KMS-11 (cell line): Measurements from ENCODE around the gene ADM5.

Experiments used
- H2AFZ ChIP-seq: fragments of 200-600 bp; sonication (generic); 2 replicates; pipeline ENCODE4 v1.6.1; 2016; ENCODE audit warnings: antibody characterized with exemption, mixed run types, low read depth
- H3K27ac ChIP-seq: fragments of 200-600 bp; sonication (generic); 2 replicates; pipeline ENCODE4 v1.6.1; 2016; ENCODE audit warnings: mild to moderate bottlenecking, mixed run types
- H3K27me3 ChIP-seq: fragments of 200-600 bp; sonication (generic); 2 replicates; pipeline ENCODE4 v1.6.1; 2017; ENCODE audit warnings: mild to moderate bottlenecking, low read depth, mixed run types, moderate library complexity; ENCODE audit not compliant: insufficient read depth
- H3K36me3 ChIP-seq: fragments of 200-600 bp; sonication (generic); 2 replicates; pipeline ENCODE4 v1.6.1; 2017; ENCODE audit warnings: mild to moderate bottlenecking, mixed run types; ENCODE audit not compliant: insufficient read depth
- H3K4me1 ChIP-seq: fragments of 200-600 bp; sonication (generic); 2 replicates; pipeline ENCODE4 v1.6.1; 2016; ENCODE audit warnings: mild to moderate bottlenecking, low read depth, mixed run types; ENCODE audit not compliant: poor library complexity, severe bottlenecking
- H3K4me2 ChIP-seq: fragments of 200-600 bp; sonication (generic); 2 replicates; pipeline ENCODE4 v1.7.0; 2016; ENCODE audit warnings: mild to moderate bottlenecking, mixed run types
- H3K4me3 ChIP-seq: fragments of 200-600 bp; sonication (generic); IDR thresholded peaks from 2 replicates; pipeline ENCODE4 v1.6.1; 2017; ENCODE audit warnings: low read depth, low read length, mixed read lengths; ENCODE audit not compliant: insufficient read depth
- H3K79me2 ChIP-seq: fragments of 200-600 bp; sonication (generic); 2 replicates; pipeline ENCODE4 v1.6.1; 2016; ENCODE audit warnings: low read depth, mixed run types; ENCODE audit not compliant: insufficient read depth
- H3K9ac ChIP-seq: fragments of 200-600 bp; sonication (generic); 2 replicates; pipeline ENCODE4 v1.6.1; 2016; ENCODE audit warnings: mild to moderate bottlenecking, mixed run types
- H4K20me1 ChIP-seq: fragments of 200-600 bp; sonication (generic); 2 replicates; pipeline ENCODE4 v1.6.1; 2016; ENCODE audit warnings: mild to moderate bottlenecking, mixed run types; ENCODE audit not compliant: insufficient read depth
- TF ChIP-seq, protein P1 (sequence below): fragments of 200-600 bp; sonication (generic); conservative IDR thresholded peaks from 2 replicates; pipeline ENCODE4 v1.6.1; 2017; ENCODE audit warnings: low read depth, mild to moderate bottlenecking, antibody characterized with exemption, low read length, moderate library complexity, mixed read lengths

The ADM5 gene

GRCh38 chr19:49739933-49740332 lies 50.5 kb downstream of the ADM5 start:
- no peaks in the 10 kb centered on the region for H3K79me2 ChIP-seq
- no peaks in the 10 kb centered on the region for H3K4me1 ChIP-seq
- H3K4me3 ChIP-seq = no peak overlapping the region
- no peak overlapping the region for H2AFZ ChIP-seq
- no peak overlapping the region for H3K27ac ChIP-seq
- no peak overlapping the region for H3K9ac ChIP-seq
- no peak overlapping the region for H3K4me2 ChIP-seq
- no peaks in the 10 kb centered on the region for H4K20me1 ChIP-seq
- no peaks in the 10 kb centered on the region for H3K36me3 ChIP-seq
- H3K27me3 ChIP-seq = peaks cover 6% of the 10 kb centered on the region; the same call in 1 of the 2 replicates
- TF ChIP-seq, protein P1, sequence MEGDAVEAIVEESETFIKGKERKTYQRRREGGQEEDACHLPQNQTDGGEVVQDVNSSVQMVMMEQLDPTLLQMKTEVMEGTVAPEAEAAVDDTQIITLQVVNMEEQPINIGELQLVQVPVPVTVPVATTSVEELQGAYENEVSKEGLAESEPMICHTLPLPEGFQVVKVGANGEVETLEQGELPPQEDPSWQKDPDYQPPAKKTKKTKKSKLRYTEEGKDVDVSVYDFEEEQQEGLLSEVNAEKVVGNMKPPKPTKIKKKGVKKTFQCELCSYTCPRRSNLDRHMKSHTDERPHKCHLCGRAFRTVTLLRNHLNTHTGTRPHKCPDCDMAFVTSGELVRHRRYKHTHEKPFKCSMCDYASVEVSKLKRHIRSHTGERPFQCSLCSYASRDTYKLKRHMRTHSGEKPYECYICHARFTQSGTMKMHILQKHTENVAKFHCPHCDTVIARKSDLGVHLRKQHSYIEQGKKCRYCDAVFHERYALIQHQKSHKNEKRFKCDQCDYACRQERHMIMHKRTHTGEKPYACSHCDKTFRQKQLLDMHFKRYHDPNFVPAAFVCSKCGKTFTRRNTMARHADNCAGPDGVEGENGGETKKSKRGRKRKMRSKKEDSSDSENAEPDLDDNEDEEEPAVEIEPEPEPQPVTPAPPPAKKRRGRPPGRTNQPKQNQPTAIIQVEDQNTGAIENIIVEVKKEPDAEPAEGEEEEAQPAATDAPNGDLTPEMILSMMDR = no peak
